Skin epidermis (tissue), 12 donors: ENCODE results near the gene HOXB5.

Experiments
- H3K27ac ChIP-seq, 21 experiments: fragments of 200-600 bp; sonication (generic) in 11 of 21; one replicate each; pipeline ENCODE4 v1.5.0; 2020; ENCODE audit warnings: mild to moderate bottlenecking in 3 of 21, inconsistent platforms in 2 of 21, moderate library complexity in 2 of 21
- H3K4me3 ChIP-seq, 7 experiments: fragments of 200-600 bp; sonication (generic) in 2 of 7; one replicate each; pipeline ENCODE4 v1.5.0; 2020; ENCODE audit warnings: inconsistent platforms in 2 of 7, mild to moderate bottlenecking in 2 of 7, moderate library complexity in 1 of 7

The HOXB5 gene

DNA sequence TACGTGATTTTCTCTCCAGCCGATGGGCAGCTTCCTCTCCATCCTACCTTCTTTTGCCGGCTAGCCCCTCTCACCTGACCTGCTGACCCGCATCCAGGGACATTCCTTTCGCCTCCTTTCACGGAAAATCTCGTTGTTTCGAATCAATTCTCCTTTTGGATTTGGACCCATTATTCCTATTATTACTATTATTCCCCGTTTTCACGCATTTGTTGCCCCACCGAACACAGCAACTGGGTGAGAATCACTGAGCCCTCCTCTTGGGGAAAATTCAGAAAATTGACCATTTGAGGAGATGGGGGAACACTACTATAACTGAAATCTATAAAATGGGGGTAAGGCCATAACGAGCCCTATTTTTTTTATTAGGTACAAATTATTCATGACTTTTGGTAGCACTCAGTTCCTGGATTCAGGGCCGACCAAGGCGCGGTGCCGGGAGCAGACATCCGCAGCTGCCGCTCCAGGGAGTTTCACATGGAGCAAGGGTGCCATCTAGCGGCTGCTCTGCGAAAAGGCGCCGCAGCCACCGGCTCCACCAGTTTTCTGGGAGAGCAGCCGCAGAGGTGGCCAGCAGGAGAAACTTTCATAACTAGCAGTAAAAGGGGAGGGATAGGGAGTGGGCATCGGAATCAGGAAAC, 24.8 kb upstream of the HOXB5 start:
- Histone ChIP-seq H3K27ac (no peak overlapping the region), H3K4me3 (no peak overlapping the region)

DNA sequence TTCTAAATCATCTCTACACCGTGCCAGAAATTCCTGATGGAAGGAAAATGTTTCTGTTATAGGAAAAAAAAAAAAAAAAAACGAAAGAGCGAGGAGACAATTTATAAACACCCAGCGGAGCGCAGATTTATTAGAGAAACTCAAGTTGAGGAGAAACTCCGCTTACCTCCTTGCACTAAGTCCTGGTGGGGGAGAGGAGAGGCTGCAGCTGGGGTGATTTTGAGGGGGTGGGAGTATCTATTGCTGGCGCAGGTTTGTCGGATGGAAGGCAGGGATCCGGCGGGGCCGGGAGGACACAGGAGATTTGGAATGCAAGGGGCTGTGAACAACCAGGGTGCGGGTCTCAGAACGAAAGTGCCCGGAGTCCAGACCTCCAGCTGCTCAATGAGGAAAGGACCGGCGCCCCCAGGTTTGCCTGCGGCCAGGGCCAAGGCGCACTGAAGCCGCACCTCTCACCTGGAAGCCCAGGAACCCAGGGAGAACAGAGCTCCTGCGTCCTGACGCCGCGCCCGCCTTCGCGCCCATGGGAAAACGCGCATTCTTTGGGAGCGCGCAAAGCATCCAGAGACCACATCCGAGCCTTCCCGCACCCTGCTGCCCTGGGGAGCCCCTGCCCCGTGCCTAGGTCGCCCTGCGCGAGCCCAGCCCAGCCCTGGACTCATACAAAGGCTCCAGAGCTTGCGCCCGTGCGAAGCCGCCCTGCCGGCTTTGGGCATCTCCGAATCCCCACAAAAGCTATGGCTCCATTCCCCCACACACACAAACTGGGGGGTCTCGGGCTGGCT, 24.1 kb upstream of the HOXB5 start:
- H3K27ac ChIP-seq: no peak overlapping the region
- no peak overlapping the region for H3K4me3 ChIP-seq

GRCh38 chr17:48616717-48617470, 23.3 kb upstream of the HOXB5 start:
- Histone ChIP-seq H3K27ac (no peak overlapping the region), H3K4me3 (no peak overlapping the region)

- Histone ChIP-seq H3K27ac (no peak overlapping the region), H3K4me3 (no peak overlapping the region)
These were observed 22.6 kb upstream of the HOXB5 start for GRCh38 chr17:48615963-48616716.

- H3K27ac ChIP-seq: peak within 1 kb of the TSS in 3 of 21 experiments; percentile 43 to 94 (median 56)
- H3K4me3 ChIP-seq: peak within 1 kb of the TSS in 4 of 7 experiments; percentile 6 to 47 (median 13)
These were observed 21.7 kb upstream of the HOXB5 start, which contains the start of gene HOXB8 for GRCh38 chr17:48615047-48615962. TSS of gene HOXB8 (minus strand) at chr17:48615292. CDS start at chr17:48614704, 588 bp downstream.

DNA sequence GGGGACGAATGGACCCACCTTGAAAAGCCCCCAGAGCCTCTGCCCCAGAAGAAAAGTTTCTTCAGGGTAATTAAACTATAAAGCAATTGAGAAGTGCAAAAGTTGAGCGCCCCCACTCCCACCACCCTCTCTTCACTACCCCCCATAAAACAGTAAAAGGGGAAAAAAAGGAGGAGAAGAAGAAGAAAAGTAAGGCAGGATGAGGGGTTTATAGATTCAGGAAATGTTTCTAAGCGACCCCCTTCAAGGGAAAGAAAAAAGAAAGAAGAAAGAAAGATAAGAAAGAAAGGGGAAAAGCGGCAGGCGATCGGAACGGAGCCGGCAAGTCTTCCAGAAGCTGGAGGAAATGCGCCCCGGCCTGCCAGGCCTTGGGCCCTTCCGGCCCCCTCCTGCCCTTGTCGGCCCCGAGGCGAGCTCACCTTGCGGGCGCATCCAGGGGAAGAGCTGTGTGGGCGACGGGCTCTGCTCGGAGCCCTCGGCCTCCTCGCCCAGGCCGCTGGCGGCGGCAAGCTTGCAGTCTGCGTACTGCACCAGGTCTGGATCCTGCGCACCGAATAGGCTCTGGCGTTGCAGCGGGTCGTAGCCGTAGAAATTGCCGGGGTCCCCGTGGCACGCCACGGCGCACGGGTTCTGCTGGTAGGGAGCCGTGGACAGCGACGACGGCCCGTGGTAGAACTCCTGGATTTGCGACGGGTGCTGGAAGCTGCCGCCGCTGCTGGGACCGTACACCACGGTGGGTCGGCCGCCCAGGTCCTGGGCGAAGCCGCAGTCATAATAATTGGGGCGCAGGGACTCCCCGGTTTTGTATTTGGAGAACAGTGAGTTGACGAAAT, 20.5 kb upstream of the HOXB5 start:
- Histone ChIP-seq H3K27ac (peak overlapping the region in 4 of 21 experiments; percentile 43 to 94 (median 69)), H3K4me3 (peak overlapping the region in 4 of 7 experiments; percentile 6 to 47 (median 13))

DNA sequence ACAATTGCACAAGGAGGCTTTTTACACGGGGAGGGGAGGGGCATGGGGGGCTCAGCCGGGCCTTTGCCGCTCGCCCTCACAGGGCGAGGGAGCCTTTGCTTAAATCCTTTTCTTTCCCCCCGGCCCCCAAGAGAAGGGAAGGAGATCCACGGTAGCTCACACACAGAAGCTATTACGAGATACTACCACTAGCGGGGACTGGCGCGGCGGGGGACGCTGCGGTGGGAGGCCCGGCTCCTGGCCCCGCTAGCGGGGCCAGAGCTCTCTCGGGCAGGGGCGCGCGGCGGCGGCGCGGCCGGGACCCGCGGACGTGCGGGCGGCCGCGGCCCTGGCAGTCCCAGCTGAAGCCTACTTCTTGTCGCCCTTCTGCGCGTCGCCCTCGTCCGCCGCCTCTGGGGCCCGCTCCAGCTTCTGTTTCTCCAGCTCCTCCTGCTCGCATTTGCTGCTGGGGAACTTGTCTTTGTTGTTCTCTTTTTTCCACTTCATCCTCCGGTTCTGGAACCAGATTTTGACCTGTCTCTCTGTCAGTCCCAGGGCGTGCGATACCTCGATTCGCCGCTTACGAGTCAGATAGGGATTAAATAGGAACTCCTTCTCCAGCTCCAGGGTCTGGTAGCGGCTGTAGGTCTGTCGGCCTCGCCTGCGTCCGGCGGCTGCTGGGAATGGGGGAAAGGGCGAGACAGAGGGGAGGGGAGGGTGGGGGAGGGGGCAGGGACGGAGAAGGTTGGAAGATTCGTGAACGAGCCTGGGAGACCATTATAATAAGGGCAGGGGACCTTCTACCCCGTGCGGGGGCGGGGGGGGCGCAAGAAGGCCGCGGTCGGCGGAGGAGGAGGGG, 19.5 kb upstream of the HOXB5 start:
- H3K27ac ChIP-seq: peak overlapping the region in 5 of 21 experiments; percentile 34 to 95 (median 82)
- peak overlapping the region; percentile 0 to 56 (median 46) for H3K4me3 ChIP-seq

- Histone ChIP-seq H3K4me3 (peak overlapping the region in 6 of 7 experiments; percentile 0 to 56 (median 46)), H3K27ac (peak overlapping the region in 5 of 21 experiments; percentile 33 to 95 (median 82))
These were observed 18.9 kb upstream of the HOXB5 start for GRCh38 chr17:48612456-48612853.

GRCh38 chr17:48611681-48612455, 18.3 kb upstream of the HOXB5 start:
- peak overlapping the region in 6 of 7 experiments; percentile 0 to 56 (median 46) for H3K4me3 ChIP-seq
- peak overlapping the region in 9 of 21 experiments; percentile 9 to 95 (median 63) for H3K27ac ChIP-seq

DNA sequence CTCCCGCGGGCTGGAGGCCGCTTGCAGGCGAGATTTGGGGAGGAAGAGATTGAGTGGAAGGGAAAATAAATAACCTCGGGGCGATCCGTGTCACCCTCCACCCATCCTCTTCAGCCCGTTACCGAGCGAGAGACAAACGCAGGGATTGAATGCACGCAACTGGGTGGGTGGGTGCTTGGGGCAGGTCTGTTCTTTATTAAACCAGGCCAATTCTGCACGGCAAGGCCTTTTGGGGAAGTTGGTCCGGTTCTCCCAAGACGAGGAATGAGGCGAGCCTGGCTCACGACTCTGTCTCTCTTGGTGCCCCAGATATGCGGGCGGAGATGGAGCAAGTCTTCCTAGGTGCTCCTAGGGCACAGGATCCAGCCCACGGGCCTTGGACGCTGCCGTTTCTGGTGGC, 17.6 kb upstream of the HOXB5 start:
- Histone ChIP-seq H3K4me3 (peak overlapping the region; percentile 31 to 56 (median 46)), H3K27ac (peak overlapping the region in 12 of 21 experiments; percentile 40 to 95 (median 70))

DNA sequence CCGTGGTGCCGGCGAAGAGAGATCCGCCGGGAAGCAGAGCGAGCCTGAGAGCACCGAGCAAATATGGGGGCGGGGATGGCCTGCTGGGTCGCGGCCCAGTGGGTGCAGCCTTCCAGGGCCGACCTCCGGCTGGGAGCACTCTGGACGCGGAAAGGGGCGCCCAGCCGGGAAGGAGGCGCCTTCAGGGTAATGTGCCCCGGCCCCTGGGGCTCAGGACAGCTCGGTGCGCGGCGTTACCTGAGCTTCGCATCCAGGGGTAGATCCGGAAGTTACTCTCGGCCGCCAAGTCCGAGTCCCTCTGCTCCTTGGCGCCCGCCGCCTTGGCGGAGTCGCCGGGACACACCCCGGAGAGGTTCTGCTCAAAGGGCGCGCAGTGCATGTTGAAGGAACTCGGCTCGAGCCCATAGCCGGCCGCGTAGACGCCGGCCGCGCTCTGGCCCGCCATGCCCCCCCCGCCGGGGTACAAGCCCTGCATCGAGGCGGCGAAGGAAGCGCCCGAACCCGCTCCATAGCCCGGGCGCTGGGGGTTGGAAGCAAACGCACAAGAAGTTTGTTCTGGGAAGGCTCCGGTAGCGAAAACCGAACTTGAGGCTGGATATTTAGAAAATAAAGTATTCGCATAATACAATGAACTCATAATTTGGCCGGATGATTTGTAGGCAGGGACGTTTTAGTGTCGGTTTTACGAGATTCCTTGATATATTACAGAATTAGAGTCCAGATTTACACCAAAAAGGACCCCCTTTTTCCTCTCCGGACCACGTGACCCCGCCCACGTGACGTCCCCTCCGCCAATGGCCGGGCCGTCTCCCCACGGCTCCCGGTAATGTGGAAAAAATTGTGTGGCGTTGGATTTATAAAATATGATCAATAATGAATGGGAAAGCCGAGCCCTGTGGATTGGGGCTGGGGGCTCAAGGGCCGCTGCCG, 17.0 kb upstream of the HOXB5 start, which contains the start of gene HOXB7:
Gene HOXB7, minus strand, starts transcription at position 736 of the 930 bp plus-strand sequence. Its CDS starts 99 bp downstream, at position 637.
- Histone ChIP-seq H3K4me3 (peak within 1 kb of the TSS; percentile 31 to 56 (median 46)), H3K27ac (peak within 1 kb of the TSS in 19 of 21 experiments; percentile 27 to 95 (median 63))

DNA sequence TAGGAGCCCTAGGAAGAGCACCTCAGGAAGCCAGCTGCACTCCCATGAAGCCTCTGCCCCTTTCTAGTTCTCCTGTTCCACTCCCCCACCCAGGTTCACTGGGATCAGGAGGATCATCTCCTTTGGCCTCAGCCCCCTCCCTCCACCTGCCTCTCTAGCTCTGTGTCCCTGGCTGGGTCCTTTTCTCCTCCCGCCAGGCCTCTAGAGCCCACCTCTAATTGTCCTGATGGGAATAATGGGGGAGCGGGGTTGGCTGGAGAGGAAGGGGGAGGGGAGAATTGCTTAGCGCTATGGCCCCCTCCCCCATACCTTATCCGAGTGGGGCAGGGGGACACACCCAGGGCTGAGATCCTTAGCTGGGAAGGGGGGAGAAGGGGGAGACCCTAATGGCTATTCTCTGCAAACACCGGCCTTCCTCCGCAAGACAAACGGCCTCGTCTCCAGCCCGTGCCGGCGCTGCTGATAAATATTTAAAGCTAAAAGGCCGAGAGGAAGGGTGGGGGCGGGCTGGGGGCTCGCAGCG, 16.2 kb upstream of the HOXB5 start:
- peak overlapping the region; percentile 31 to 56 (median 46) for H3K4me3 ChIP-seq
- H3K27ac ChIP-seq: peak overlapping the region in 13 of 21 experiments; percentile 27 to 95 (median 74)

DNA sequence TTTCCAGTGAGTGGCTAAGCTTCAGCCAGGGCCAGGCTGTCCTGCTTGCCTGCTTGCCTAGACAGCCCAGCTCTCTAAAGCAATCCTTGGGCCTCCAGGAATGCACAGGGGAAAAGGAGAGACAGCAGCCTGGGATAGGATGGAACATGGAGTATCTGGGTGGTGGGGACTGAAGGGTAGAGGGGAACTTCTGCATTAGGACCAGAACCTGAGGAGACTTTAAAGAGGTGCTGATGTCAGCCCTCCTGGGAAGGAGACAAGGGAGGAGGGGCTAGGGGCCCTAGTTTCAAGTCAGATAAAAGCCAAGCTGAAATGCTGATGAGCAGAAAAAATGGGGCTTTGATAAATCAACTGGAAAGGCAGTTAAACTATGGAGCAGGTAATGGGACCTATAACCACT, 15.5 kb upstream of the HOXB5 start:
- no peak overlapping the region for H3K4me3 ChIP-seq
- no peak overlapping the region for H3K27ac ChIP-seq

DNA sequence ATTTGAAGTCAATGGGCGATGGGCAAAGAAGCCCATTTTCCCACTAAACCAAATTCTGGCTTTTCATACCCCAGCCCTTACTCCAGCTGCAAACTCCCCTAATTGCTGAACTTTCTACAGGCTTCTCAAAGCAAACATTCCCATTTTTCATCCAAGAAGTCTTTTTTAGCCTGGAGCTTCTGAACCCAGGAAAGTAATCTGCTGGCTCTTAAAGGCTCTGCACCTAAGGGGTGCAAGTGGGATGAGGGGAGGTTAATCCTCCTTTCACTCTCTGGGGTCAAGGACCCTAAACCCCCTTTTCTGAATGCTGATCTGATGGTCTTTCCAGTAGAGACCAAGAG, 14.9 kb upstream of the HOXB5 start:
- Histone ChIP-seq H3K4me3 (no peak overlapping the region), H3K27ac (no peak overlapping the region)
